WERI-Rb-1 (cell line): ENCODE results near the gene UBAP2L.

Experiments used
- DNase-seq: peaks from one replicate; pipeline ENCODE4 v3.0.0-alpha.2; 2020
- H3K27ac ChIP-seq: fragments of 250-450 bp; sonication (Bioruptor Pico); 2 replicates; pipeline ENCODE4 v1.5.1; 2020; ENCODE audit warnings: mild to moderate bottlenecking, moderate library complexity
- H3K27me3 ChIP-seq: fragments of 250-450 bp; sonication (Bioruptor Pico); 2 replicates; pipeline ENCODE4 v1.5.1; 2021; ENCODE audit warnings: mild to moderate bottlenecking, low read depth, moderate library complexity; ENCODE audit not compliant: insufficient read depth, severe bottlenecking
- H3K36me3 ChIP-seq: fragments of 250-450 bp; sonication (Bioruptor Pico); 2 replicates; pipeline ENCODE4 v1.5.1; 2020; ENCODE audit warnings: mild to moderate bottlenecking, moderate library complexity
- H3K4me3 ChIP-seq: 2 replicates; pipeline ENCODE4 v1.5.1; 2011; ENCODE audit warnings: low read depth, mild to moderate bottlenecking, control low read depth, low read length
- H3K9me3 ChIP-seq: fragments of 250-450 bp; sonication (Bioruptor Pico); 2 replicates; pipeline ENCODE4 v1.5.1; 2021; ENCODE audit warnings: mild to moderate bottlenecking, moderate library complexity; ENCODE audit not compliant: severe bottlenecking
- TF ChIP-seq, protein P1 (sequence below): IDR thresholded peaks from 2 replicates; pipeline ENCODE4 v1.5.1; 2011; ENCODE audit warnings: low read depth, mild to moderate bottlenecking, control low read depth, inconsistent platforms, low read length

The UBAP2L gene, protein sequence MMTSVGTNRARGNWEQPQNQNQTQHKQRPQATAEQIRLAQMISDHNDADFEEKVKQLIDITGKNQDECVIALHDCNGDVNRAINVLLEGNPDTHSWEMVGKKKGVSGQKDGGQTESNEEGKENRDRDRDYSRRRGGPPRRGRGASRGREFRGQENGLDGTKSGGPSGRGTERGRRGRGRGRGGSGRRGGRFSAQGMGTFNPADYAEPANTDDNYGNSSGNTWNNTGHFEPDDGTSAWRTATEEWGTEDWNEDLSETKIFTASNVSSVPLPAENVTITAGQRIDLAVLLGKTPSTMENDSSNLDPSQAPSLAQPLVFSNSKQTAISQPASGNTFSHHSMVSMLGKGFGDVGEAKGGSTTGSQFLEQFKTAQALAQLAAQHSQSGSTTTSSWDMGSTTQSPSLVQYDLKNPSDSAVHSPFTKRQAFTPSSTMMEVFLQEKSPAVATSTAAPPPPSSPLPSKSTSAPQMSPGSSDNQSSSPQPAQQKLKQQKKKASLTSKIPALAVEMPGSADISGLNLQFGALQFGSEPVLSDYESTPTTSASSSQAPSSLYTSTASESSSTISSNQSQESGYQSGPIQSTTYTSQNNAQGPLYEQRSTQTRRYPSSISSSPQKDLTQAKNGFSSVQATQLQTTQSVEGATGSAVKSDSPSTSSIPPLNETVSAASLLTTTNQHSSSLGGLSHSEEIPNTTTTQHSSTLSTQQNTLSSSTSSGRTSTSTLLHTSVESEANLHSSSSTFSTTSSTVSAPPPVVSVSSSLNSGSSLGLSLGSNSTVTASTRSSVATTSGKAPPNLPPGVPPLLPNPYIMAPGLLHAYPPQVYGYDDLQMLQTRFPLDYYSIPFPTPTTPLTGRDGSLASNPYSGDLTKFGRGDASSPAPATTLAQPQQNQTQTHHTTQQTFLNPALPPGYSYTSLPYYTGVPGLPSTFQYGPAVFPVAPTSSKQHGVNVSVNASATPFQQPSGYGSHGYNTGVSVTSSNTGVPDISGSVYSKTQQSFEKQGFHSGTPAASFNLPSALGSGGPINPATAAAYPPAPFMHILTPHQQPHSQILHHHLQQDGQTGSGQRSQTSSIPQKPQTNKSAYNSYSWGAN

DNA sequence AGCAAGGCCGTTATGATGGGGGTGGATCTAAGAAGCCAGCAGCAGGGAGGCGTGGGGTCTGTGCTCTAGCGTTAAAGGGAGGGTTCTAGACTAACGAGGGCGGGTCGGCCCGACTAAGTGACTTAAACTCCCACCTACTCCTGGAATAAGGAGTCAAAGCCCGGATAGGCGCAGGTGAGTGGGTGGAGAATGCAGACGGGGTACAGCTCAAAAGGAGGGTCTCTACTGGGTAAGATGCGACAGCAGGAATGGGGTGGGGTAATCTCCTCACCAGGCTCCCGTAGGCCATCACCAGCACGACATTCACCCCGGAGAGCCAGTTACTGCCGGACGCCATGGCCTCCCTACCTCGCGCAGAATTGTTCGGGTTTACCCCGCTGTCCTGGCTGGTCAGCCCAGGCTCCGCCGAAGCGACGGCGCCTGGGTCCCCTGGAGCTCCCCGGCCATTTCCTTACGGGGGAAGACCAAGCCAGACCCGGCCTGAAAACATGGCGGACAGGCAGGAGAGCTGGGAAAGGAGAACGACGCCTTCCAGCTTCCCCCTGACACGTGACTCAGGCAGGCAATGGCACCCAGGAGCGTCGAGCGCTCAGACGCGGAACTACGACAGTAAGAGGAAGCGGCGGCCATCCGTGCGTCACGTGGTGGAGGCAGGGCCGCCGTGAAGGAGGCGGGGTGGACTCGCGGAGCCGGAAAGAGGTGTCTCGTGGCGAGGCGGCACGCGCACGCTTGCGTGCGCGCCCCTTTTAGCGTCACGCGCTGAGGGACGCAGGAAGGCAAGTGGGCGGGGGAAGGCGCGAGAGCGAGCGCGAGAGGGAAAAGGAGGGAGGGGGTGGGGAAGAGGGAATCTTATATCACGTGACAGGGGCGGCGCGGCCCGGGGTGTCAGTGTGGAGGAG lies at the start of gene UBAP2L:
Gene UBAP2L, plus strand, starts transcription at position 885 of the 899 bp plus-strand sequence. CDS start 4,169 bp downstream, outside the sequence.
- TF ChIP-seq, protein P1, sequence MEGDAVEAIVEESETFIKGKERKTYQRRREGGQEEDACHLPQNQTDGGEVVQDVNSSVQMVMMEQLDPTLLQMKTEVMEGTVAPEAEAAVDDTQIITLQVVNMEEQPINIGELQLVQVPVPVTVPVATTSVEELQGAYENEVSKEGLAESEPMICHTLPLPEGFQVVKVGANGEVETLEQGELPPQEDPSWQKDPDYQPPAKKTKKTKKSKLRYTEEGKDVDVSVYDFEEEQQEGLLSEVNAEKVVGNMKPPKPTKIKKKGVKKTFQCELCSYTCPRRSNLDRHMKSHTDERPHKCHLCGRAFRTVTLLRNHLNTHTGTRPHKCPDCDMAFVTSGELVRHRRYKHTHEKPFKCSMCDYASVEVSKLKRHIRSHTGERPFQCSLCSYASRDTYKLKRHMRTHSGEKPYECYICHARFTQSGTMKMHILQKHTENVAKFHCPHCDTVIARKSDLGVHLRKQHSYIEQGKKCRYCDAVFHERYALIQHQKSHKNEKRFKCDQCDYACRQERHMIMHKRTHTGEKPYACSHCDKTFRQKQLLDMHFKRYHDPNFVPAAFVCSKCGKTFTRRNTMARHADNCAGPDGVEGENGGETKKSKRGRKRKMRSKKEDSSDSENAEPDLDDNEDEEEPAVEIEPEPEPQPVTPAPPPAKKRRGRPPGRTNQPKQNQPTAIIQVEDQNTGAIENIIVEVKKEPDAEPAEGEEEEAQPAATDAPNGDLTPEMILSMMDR, result no peak
- H3K4me3 ChIP-seq, result peak within 1 kb of the TSS; percentile 94
- DNase-seq, result peak; percentile 100
- peak within 1 kb of the TSS; percentile 97 for H3K27ac ChIP-seq
- H3K27me3 ChIP-seq, result no peaks in the 10 kb centered on the region
- peaks cover 2% of the 10 kb centered on the region for H3K9me3 ChIP-seq
- H3K36me3 ChIP-seq, result peaks cover 83% of the 10 kb centered on the region

DNA sequence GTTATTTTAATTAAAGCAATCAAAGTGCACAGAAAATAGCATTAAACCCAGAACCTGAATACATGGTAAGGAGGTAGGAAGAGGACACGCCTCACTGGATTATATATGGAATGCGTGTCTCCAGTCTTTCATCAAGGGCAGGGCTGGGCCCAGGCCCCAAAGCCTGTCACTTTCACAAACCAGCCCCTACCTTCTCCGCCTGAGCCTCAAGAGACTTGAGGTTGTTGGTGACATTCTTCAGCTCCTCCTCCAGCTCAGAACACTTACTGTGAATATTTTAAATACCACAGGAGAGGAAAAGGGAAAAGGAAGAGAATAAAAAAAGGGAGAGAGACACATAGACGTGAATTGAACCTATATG lies 49.6 kb upstream of the UBAP2L start:
- Histone ChIP-seq H3K36me3 (peaks cover 96% of the 10 kb centered on the region), H3K27me3 (no peaks in the 10 kb centered on the region), H3K9me3 (no peaks in the 10 kb centered on the region), H3K27ac (no peak overlapping the region), H3K4me3 (no peak overlapping the region)
- DNase-seq, result no peak
- TF ChIP-seq, protein P1, result no peak

DNA sequence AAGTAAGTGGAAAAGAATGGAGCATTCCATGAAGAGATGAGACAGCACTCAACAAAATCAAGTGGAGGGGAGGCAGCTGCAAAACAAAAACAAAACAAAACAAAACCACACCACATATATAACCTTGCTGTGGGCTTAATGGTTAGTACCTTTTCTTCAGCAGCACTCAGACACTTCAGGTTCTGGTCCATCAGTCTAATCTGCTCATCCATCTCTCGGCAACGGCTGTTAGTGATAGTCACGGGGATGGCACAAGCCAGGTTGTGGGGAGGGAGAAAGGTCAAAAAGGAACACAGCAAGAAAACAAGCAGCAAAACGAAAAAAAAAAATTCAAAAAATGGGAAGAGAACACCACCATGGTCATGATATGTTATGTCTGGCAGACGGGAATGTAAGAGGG lies 48.9 kb upstream of the UBAP2L start:
- Histone ChIP-seq H3K9me3 (no peaks in the 10 kb centered on the region), H3K27ac (no peak overlapping the region), H3K27me3 (no peaks in the 10 kb centered on the region), H3K4me3 (no peak overlapping the region), H3K36me3 (peaks cover 95% of the 10 kb centered on the region)
- TF ChIP-seq, protein P1, result no peak
- no peak for DNase-seq

DNA sequence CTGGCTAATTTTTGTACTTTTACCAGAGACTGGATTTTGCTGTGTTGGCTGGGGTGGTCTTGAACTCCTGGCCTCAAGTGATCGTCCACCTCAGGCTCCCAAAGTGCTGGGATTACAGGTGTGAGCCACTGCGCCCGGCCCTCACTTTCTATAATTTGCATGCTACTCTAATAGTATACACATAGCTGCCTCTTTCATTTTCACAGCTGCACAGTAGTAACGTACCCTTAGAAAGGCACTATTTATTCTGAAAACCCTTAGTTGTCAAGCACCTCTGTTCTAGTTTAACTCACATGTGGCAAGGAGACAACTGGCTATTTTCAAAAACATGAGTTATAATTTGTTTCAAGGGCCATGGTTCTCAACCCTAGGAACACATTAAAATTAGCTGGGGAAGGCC lies 46.1 kb upstream of the UBAP2L start:
- no peaks in the 10 kb centered on the region for H3K27me3 ChIP-seq
- H3K36me3 ChIP-seq, result peaks cover 88% of the 10 kb centered on the region
- H3K27ac ChIP-seq, result no peak overlapping the region
- H3K4me3 ChIP-seq, result no peak overlapping the region
- H3K9me3 ChIP-seq, result no peaks in the 10 kb centered on the region
- DNase-seq, result no peak
- TF ChIP-seq, protein P1, result no peak

DNA sequence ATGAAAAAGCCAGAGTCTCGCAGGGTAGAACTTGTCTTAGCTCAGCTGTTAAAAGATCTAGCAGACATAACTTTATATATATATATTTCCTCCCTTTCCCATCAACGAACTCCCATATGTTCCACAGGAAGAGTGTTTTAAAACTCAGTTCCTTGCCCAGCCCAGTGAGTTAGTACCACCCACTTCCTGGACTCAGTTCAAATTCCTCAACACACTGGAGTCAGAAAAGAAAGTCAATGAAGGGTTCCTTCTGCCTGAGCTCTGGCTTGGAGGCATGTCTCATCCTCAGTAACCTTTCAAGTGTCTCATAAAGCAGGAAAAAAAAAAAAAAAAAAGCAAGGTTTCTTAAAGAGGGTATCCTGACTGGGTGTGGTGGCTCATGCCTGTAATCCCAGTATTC lies 44.4 kb upstream of the UBAP2L start:
- Histone ChIP-seq H3K4me3 (no peak overlapping the region), H3K36me3 (peaks cover 83% of the 10 kb centered on the region), H3K27ac (no peak overlapping the region), H3K27me3 (no peaks in the 10 kb centered on the region), H3K9me3 (no peaks in the 10 kb centered on the region)
- DNase-seq, result no peak
- TF ChIP-seq, protein P1, result no peak
